Right atrium auricular region (tissue), 2 donors: ENCODE measurements around the gene TNFRSF11A. TPM values are rescaled to one million over a fixed set of nuclear protein-coding genes. Genes with fewer than 3 reads are reported as not detected.

Experiments
- DNase-seq: peaks from one replicate; pipeline ENCODE4 v3.0.0-alpha.2; 2019; ENCODE audit warnings: low spot score
- H3K27ac ChIP-seq, 2 donors: fragments of 200-600 bp; sonication (generic); 1 replicate in 1 of 2; 2 replicates in 1 of 2; pipeline ENCODE4 v1.5.1; 2016 to 2019
- H3K27me3 ChIP-seq, 2 donors: fragments of 200-600 bp; sonication (generic); one replicate each; pipeline versions ENCODE4 v1.5.1 to v1.6.0; 2017 to 2019
- H3K36me3 ChIP-seq: fragments of 200-600 bp; sonication (generic); one replicate; pipeline ENCODE4 v1.5.1; 2016
- H3K4me1 ChIP-seq, 2 donors: fragments of 200-600 bp; sonication (generic); one replicate each; pipeline versions ENCODE4 v1.5.1 to v1.6.0; 2017 to 2019
- H3K4me3 ChIP-seq, 2 donors: fragments of 200-600 bp; sonication (generic); 1 replicate in 1 of 2; 2 replicates in 1 of 2; pipeline ENCODE4 v1.5.1; 2017 to 2019; ENCODE audit warnings: mild to moderate bottlenecking in 1 of 2, moderate library complexity in 1 of 2
- H3K9me3 ChIP-seq, 2 donors: fragments of 200-600 bp; sonication (generic); one replicate each; pipeline ENCODE4 v1.5.1; 2019
- total RNA-seq, 2 donors: library from RNA; depleted of rRNA; stranded (reverse); fragments of >200 nt; gene quantifications; one replicate each; pipeline ENCODE4 v1.1.0, GENCODE V29; 2016
- TF ChIP-seq, protein P1 (sequence below), 2 donors: fragments of 200-600 bp; sonication (generic); IDR thresholded peaks; one replicate each; pipeline ENCODE4 v1.5.1; 2019; ENCODE audit warnings: antibody characterized with exemption in 2 of 2

The TNFRSF11A gene
- total RNA-seq, 2 donors from 2014 or later = 0.56 to 1.8 TPM

DNA sequence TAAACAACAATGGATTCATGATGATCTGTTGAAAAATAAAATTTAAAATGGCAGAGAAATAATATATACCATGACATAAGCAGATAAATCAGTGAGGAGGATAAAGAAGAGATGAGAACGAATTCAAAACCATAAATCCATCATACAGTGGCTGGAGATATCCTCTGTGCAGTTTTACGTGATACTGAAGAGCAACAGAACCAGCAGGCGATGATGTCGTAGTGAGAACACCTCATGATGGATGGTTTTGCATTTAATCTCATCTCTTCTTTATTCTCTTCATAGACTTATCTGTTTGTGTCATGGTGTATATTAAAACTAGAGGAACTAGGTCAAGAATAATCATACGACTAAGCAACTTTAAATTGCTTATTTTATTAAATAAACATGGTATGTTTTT, 56.3 kb downstream of the TNFRSF11A start:
- Histone ChIP-seq H3K36me3 (no peaks in the 10 kb centered on the region), H3K9me3 (no peaks in the 10 kb centered on the region)
- DNase-seq = no peak

DNA sequence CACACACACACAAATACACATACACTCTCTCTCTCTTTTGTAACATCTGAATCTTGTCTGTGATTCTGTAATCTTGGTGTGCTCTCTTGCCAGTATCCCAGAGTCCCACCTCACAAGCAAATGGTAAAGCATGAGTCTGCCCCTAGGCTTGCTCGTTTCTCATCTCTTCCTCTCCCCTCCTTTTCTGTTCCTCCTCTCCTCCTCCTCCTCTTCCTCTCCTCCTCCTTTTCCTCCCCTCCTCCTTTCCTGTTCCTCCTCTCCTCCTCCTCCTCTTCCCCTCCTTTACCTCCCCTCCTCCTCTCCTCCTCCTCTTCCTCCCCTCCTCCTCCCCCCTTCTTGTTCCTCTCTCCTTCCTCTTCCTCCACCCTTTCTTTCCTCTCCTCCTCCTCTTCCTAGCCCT, 59.0 kb downstream of the TNFRSF11A start:
- Histone ChIP-seq H3K4me1 (no peaks in the 10 kb centered on the region), H3K27me3 (no peaks in the 10 kb centered on the region), H3K36me3 (no peaks in the 10 kb centered on the region), H3K4me3 (no peak overlapping the region), H3K27ac (no peak overlapping the region), H3K9me3 (no peaks in the 10 kb centered on the region)
- no peak for DNase-seq
- TF ChIP-seq, protein P1, sequence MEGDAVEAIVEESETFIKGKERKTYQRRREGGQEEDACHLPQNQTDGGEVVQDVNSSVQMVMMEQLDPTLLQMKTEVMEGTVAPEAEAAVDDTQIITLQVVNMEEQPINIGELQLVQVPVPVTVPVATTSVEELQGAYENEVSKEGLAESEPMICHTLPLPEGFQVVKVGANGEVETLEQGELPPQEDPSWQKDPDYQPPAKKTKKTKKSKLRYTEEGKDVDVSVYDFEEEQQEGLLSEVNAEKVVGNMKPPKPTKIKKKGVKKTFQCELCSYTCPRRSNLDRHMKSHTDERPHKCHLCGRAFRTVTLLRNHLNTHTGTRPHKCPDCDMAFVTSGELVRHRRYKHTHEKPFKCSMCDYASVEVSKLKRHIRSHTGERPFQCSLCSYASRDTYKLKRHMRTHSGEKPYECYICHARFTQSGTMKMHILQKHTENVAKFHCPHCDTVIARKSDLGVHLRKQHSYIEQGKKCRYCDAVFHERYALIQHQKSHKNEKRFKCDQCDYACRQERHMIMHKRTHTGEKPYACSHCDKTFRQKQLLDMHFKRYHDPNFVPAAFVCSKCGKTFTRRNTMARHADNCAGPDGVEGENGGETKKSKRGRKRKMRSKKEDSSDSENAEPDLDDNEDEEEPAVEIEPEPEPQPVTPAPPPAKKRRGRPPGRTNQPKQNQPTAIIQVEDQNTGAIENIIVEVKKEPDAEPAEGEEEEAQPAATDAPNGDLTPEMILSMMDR (IDR thresholded peaks at IDR 0.05) = no peak

More for the DNA sequence above, 56.3 kb downstream of the TNFRSF11A start:
- Histone ChIP-seq H3K4me3 (no peak overlapping the region), H3K4me1 (no peaks in the 10 kb centered on the region), H3K27me3 (no peaks in the 10 kb centered on the region), H3K27ac (no peak overlapping the region)
- TF ChIP-seq, protein P1 (IDR thresholded peaks at IDR 0.05) = no peak

DNA sequence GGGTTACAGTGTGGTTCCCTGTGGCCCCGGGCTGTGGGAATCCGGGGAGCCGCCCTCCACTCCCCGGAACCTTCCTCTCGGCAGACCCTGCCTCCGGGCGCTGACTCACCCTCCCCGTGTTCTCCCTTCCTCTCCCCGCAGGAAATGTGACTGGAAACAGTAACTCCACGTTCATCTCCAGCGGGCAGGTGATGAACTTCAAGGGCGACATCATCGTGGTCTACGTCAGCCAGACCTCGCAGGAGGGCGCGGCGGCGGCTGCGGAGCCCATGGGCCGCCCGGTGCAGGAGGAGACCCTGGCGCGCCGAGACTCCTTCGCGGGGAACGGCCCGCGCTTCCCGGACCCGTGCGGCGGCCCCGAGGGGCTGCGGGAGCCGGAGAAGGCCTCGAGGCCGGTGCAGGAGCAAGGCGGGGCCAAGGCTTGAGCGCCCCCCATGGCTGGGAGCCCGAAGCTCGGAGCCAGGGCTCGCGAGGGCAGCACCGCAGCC, 59.5 kb downstream of the TNFRSF11A start:
- TF ChIP-seq, protein P1 (IDR thresholded peaks at IDR 0.05) = no peak
- no peak for DNase-seq
- no peak overlapping the region for H3K27ac ChIP-seq
- peak overlapping the region; percentile 28 to 37 for H3K4me3 ChIP-seq
- no peaks in the 10 kb centered on the region for H3K9me3 ChIP-seq
- no peaks in the 10 kb centered on the region for H3K36me3 ChIP-seq
- no peaks in the 10 kb centered on the region for H3K27me3 ChIP-seq
- no peaks in the 10 kb centered on the region for H3K4me1 ChIP-seq

- no peak overlapping the region for H3K4me3 ChIP-seq
Observed at GRCh38 chr18:62386091-62386490, 61.0 kb downstream of the TNFRSF11A start.

DNA sequence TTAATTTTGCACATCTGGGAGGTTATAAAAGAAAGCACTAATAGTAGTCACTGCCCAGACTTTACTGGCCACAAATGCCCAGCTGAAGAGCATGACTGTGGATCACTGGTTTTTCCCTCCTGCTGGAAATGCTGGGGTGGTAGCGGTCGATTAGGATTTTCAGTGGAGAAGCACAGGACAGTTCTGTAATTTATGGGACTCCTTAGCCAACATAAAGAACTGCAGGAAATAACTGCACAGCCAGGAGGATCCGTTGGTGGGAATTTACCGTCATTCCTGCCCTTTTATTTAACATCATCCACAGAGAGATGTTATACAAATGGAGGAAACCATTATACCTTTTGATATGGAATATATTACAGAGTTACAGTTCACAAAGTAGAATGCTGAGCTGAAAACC, 61.5 kb downstream of the TNFRSF11A start:
- no peaks in the 10 kb centered on the region for H3K27me3 ChIP-seq
- H3K36me3 ChIP-seq = no peaks in the 10 kb centered on the region
- DNase-seq = no peak
- H3K9me3 ChIP-seq = no peaks in the 10 kb centered on the region
- no peaks in the 10 kb centered on the region for H3K4me1 ChIP-seq
- TF ChIP-seq, protein P1 (IDR thresholded peaks at IDR 0.05) = no peak
- no peak overlapping the region for H3K4me3 ChIP-seq
- H3K27ac ChIP-seq = no peak overlapping the region

More at GRCh38 chr18:62386091-62386490, 61.0 kb downstream of the TNFRSF11A start:
- no peaks in the 10 kb centered on the region for H3K4me1 ChIP-seq
- DNase-seq = no peak
- no peak overlapping the region for H3K27ac ChIP-seq
- H3K36me3 ChIP-seq = no peaks in the 10 kb centered on the region
- TF ChIP-seq, protein P1 (IDR thresholded peaks at IDR 0.05) = no peak
- H3K9me3 ChIP-seq = no peaks in the 10 kb centered on the region
- H3K27me3 ChIP-seq = no peaks in the 10 kb centered on the region

GRCh38 chr18:62387257-62387656, 62.1 kb downstream of the TNFRSF11A start:
- Histone ChIP-seq H3K9me3 (no peaks in the 10 kb centered on the region), H3K4me3 (no peak overlapping the region), H3K27ac (no peak overlapping the region), H3K36me3 (no peaks in the 10 kb centered on the region), H3K4me1 (no peaks in the 10 kb centered on the region), H3K27me3 (no peaks in the 10 kb centered on the region)
- no peak for DNase-seq
- TF ChIP-seq, protein P1 (IDR thresholded peaks at IDR 0.05) = no peak
